22Rv1 (cell line): ENCODE results near the gene MTFR2.

Source experiments
- ZFX ChIP-seq: fragments of 450-650 bp; IDR thresholded peaks from 2 replicates; pipeline ENCODE4 v1.6.1; 2017; ENCODE audit warnings: antibody characterized with exemption, borderline replicate concordance
- TF ChIP-seq, protein P1 (sequence below): fragments of 450-650 bp; IDR thresholded peaks from 2 replicates; pipeline ENCODE4 v1.5.1; 2017; ENCODE audit warnings: mild to moderate bottlenecking

DNA sequence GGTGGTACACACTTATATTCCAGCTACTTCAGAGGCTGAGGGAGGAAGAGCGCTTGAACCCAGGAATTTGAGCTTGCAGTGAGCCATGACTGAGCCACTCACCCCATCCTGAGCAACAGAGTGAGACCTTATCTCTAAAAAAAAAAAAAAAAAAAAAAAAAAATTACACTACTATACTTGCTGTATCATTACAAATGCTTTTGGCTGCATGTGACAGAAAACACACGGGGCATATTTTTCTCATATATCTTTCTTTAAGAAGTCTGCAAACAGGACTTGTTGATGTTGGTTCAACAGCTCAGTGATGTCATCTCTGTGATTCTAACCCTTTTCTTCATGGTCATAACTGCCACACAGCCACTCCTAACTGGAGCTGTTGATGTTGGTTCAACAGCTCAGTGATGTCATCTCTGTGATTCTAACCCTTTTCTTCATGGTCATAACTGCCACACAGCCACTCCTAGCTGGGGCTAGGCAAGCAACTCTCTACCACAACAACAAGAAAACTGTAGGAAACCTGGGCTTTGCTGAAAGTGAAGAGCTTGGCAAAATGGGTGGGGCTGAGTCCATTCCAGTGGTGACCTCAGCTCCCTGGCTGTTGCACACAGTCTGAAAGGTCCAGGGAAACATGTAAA, 19.8 kb downstream of the MTFR2 start:
- TF ChIP-seq, protein P1, sequence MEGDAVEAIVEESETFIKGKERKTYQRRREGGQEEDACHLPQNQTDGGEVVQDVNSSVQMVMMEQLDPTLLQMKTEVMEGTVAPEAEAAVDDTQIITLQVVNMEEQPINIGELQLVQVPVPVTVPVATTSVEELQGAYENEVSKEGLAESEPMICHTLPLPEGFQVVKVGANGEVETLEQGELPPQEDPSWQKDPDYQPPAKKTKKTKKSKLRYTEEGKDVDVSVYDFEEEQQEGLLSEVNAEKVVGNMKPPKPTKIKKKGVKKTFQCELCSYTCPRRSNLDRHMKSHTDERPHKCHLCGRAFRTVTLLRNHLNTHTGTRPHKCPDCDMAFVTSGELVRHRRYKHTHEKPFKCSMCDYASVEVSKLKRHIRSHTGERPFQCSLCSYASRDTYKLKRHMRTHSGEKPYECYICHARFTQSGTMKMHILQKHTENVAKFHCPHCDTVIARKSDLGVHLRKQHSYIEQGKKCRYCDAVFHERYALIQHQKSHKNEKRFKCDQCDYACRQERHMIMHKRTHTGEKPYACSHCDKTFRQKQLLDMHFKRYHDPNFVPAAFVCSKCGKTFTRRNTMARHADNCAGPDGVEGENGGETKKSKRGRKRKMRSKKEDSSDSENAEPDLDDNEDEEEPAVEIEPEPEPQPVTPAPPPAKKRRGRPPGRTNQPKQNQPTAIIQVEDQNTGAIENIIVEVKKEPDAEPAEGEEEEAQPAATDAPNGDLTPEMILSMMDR = no peak
- TF ChIP-seq ZFX = no peak
